C4-2B (cell line): Measurements from ENCODE around the gene MYO1D.

ENCODE experiments used
- ZFX ChIP-seq: fragments of 450-650 bp; IDR thresholded peaks from 2 replicates; pipeline ENCODE4 v1.6.1; 2017
- TF ChIP-seq, protein P1 (sequence below): fragments of 450-650 bp; conservative IDR thresholded peaks from 2 replicates; pipeline ENCODE4 v1.5.1; 2017; ENCODE audit warnings: mild to moderate bottlenecking

DNA sequence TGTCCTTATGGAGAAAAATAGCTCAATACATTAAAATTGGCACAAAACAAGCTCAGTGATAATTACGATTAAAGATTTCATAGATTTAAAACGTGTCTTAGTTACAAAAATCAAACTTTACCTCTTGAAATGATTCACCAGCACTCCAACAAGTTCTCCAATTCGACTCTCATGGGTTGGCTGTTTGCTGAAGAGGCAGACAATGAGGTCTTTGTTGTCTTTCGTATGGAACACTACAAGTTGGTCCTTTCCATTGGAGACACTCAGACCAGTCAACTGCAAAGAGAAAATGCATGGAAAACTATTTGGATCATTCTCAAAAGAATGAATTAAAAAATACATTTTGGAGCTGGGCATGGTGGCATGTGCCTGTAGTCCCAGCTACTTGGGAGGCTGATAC is 272.0 kb downstream of the MYO1D start:
- TF ChIP-seq, protein P1, sequence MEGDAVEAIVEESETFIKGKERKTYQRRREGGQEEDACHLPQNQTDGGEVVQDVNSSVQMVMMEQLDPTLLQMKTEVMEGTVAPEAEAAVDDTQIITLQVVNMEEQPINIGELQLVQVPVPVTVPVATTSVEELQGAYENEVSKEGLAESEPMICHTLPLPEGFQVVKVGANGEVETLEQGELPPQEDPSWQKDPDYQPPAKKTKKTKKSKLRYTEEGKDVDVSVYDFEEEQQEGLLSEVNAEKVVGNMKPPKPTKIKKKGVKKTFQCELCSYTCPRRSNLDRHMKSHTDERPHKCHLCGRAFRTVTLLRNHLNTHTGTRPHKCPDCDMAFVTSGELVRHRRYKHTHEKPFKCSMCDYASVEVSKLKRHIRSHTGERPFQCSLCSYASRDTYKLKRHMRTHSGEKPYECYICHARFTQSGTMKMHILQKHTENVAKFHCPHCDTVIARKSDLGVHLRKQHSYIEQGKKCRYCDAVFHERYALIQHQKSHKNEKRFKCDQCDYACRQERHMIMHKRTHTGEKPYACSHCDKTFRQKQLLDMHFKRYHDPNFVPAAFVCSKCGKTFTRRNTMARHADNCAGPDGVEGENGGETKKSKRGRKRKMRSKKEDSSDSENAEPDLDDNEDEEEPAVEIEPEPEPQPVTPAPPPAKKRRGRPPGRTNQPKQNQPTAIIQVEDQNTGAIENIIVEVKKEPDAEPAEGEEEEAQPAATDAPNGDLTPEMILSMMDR = no peak
- TF ChIP-seq ZFX = no peak
